ENCODE results near the gene PDE4B. TPM values are rescaled to one million over a fixed set of nuclear protein-coding genes. Genes with fewer than 3 reads are reported as not detected.
"Not testable (repeated sequence)": the region's sequence is repeated elsewhere in the genome, so short reads cannot be mapped to it uniquely, and the experiment has no call there.

PDE4B gene
- total RNA-seq, 1 experiment from 2014 or later: 2.6 TPM

DNA sequence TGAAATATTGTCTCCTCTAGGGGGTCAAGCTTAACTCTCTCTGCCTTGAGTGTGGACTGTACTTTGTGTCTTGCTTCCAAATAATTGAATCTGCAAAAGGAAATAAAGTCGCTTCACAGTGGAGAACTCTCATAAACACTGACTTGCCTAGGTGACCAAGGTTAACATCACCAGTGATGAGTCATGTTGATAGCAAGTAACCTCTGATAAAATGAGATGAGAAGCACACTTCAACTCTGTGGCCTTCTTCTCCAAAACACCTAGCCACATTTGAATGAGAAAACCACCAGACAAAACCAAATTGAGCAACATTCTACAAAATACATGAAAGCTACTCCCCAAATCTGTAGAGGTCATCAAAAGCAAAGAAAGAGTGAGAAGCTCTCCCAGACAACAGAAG is 37.6 kb downstream of the PDE4B start:
- Histone ChIP-seq H3K27me3 (no peaks in the 10 kb centered on the region), H3K4me1 (peaks cover 3% of the 10 kb centered on the region), H3K27ac (no peak overlapping the region), H3K9me3 (replicated peaks) (no peaks in the 10 kb centered on the region), H3K36me3 (no peaks in the 10 kb centered on the region), H3K4me3 (no peak overlapping the region)
- no peak for DNase-seq

GRCh38 chr1:65832296-65832695 is 39.6 kb downstream of the PDE4B start:
- Histone ChIP-seq H3K4me3 (no peak overlapping the region), H3K27me3 (no peaks in the 10 kb centered on the region), H3K27ac (no peak overlapping the region), H3K9me3 (replicated peaks) (no peaks in the 10 kb centered on the region), H3K4me1 (peaks cover 3% of the 10 kb centered on the region), H3K36me3 (no peaks in the 10 kb centered on the region)
- no peak for DNase-seq

GRCh38 chr1:65836686-65837085 is 44.0 kb downstream of the PDE4B start:
- peak in 1 of 2 experiments; percentile 6 for DNase-seq
- no peak overlapping the region for H3K27ac ChIP-seq
- H3K4me1 ChIP-seq: peaks cover 3% of the 10 kb centered on the region
- no peaks in the 10 kb centered on the region for H3K27me3 ChIP-seq
- no peak overlapping the region for H3K4me3 ChIP-seq
- no peaks in the 10 kb centered on the region for H3K9me3 ChIP-seq (replicated peaks)
- H3K36me3 ChIP-seq: no peaks in the 10 kb centered on the region

- Histone ChIP-seq H3K4me1 (no peaks in the 10 kb centered on the region), H3K27me3 (0 out of 2 replicates have a peak, but pooled peaks cover 3% of the 10 kb centered on the region), H3K36me3 (no peaks in the 10 kb centered on the region), H3K9me3 (replicated peaks) (no peaks in the 10 kb centered on the region), H3K4me3 (no peak overlapping the region), H3K27ac (no peak overlapping the region)
- no peak for DNase-seq
Measured at GRCh38 chr1:65840683-65841082, 48.0 kb downstream of the PDE4B start.

- Histone ChIP-seq H3K36me3 (no peaks in the 10 kb centered on the region), H3K27me3 (0 out of 2 replicates have a peak, but pooled peaks cover 3% of the 10 kb centered on the region), H3K9me3 (replicated peaks) (no peaks in the 10 kb centered on the region), H3K27ac (no peak overlapping the region), H3K4me3 (no peak overlapping the region), H3K4me1 (no peaks in the 10 kb centered on the region)
- DNase-seq: no peak
Measured at GRCh38 chr1:65844296-65844695, 51.6 kb downstream of the PDE4B start.

DNA sequence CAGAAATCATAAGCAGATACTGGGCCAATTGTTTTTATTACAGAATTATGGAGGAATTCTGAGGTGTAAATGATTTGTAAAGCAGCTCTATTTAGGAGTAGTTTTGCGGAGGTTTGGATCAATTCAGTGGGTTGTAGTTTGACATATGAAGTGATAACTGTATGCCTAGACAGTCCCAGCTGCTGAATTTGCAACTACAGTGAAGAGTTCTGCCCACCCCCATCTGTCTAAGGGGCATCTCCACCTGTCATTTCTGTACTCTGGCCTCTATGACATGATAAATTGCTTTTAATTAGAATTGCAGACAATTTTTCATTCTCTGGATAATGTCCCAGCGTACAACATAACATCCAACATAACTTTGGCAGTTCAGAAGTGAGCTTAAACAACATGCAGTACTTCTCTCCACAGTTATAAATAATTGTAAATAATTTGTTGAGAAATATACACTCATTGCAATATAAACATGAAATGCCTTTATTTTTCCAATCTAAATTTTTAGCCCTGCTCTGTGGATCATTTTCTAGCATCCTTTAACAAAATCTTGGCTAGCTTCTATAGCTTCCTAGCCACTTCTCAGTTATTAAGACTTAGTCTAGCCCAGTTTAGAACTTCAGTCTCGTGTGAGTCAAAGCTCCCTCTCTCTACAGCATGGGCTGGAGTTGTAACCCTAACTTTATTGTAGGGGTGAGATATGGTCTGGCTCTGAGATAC is 52.3 kb downstream of the PDE4B start:
- H3K4me3 ChIP-seq: no peak overlapping the region
- H3K27me3 ChIP-seq: 0 out of 2 replicates have a peak, but pooled peaks cover 3% of the 10 kb centered on the region
- no peaks in the 10 kb centered on the region for H3K9me3 ChIP-seq (replicated peaks)
- H3K4me1 ChIP-seq: no peaks in the 10 kb centered on the region
- DNase-seq: no peak
- H3K27ac ChIP-seq: no peak overlapping the region
- H3K36me3 ChIP-seq: no peaks in the 10 kb centered on the region

- Histone ChIP-seq H3K27ac (no peak overlapping the region), H3K4me3 (no peak overlapping the region), H3K36me3 (no peaks in the 10 kb centered on the region), H3K4me1 (no peaks in the 10 kb centered on the region), H3K27me3 (0 out of 2 replicates have a peak, but pooled peaks cover 3% of the 10 kb centered on the region), H3K9me3 (replicated peaks) (no peaks in the 10 kb centered on the region)
- DNase-seq: no peak
Measured at GRCh38 chr1:65845535-65846060, 52.9 kb downstream of the PDE4B start.

DNA sequence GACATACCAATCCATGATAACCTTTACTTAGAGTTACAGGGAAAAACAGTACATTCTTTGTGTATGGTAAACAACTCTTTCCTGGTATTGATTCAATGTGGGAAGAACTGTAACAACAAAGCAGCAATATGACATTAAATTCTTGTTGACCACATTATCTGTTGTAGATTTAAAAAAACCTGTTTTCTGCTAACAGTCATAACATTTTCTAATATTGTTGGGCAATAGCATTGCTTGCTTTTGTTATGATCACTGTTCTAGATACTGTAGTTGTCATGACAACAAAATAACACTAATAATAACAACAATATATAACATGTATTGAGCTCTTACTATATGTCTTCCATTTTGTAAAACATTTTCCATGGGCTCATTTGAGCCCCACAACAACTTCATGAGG is 54.2 kb downstream of the PDE4B start:
- H3K4me3 ChIP-seq: no peak overlapping the region
- H3K4me1 ChIP-seq: no peaks in the 10 kb centered on the region
- H3K36me3 ChIP-seq: no peaks in the 10 kb centered on the region
- 0 out of 2 replicates have a peak, but pooled peaks cover 3% of the 10 kb centered on the region for H3K27me3 ChIP-seq
- no peaks in the 10 kb centered on the region for H3K9me3 ChIP-seq (replicated peaks)
- DNase-seq: no peak
- no peak overlapping the region for H3K27ac ChIP-seq

DNA sequence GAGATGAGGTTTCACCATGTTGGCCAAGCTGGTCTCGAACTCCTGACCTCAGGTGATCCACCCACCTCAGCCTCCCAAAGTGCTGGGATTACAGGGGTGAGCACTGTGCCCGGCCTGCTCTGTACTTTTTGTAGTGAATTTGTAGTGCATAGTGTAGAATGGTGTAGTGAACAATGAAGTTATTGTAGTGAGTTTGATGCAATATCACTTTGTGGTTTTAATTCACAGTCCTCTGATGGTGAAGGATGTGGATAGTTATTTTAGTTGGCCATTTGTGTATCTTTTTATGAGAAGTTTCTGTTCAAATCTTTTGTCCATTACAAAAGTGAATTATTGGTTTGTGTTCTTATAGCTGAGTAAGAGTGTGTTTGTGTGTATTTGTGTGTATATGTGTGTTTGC is 57.6 kb downstream of the PDE4B start:
- Histone ChIP-seq H3K27ac (no peak overlapping the region), H3K27me3 (no peaks in the 10 kb centered on the region), H3K4me1 (no peaks in the 10 kb centered on the region), H3K9me3 (replicated peaks) (no peaks in the 10 kb centered on the region), H3K36me3 (no peaks in the 10 kb centered on the region), H3K4me3 (no peak overlapping the region)
- DNase-seq: no peak

- not testable (repeated sequence) for H3K4me1 ChIP-seq
Measured at GRCh38 chr1:65856591-65856990, 63.9 kb downstream of the PDE4B start.

GRCh38 chr1:65866439-65866838 is 73.7 kb downstream of the PDE4B start:
- no peak for DNase-seq

More at GRCh38 chr1:65856591-65856990, 63.9 kb downstream of the PDE4B start:
- H3K4me3 ChIP-seq; H3K27me3 ChIP-seq; DNase-seq; H3K9me3 ChIP-seq (replicated peaks); H3K27ac ChIP-seq; H3K36me3 ChIP-seq: not testable (repeated sequence)

DNA sequence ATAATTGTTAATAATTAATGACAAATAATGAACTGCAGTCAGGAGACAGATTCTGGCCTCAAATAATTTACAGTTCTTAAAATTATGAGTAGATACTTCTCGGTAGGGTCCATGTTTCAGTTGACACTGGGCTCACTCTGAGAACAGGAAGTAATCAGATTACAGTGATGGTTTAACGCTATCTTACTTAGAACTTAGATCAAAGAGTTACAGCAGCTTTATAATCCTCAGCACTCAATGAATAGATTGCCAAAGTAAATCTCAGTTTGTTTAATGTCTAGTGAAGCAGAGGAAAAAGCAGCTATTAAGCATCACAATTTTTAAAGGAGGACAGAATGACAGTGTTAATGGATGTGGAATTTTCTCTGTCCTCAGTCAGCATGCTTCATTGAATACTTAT is 79.6 kb downstream of the PDE4B start:
- no peaks in the 10 kb centered on the region for H3K27me3 ChIP-seq
- no peak overlapping the region for H3K27ac ChIP-seq
- H3K36me3 ChIP-seq: no peaks in the 10 kb centered on the region
- no peak for DNase-seq
- H3K4me3 ChIP-seq: no peak overlapping the region
- no peaks in the 10 kb centered on the region for H3K4me1 ChIP-seq
- H3K9me3 ChIP-seq (replicated peaks): no peaks in the 10 kb centered on the region

More at GRCh38 chr1:65866439-65866838, 73.7 kb downstream of the PDE4B start:
- H3K27me3 ChIP-seq: no peaks in the 10 kb centered on the region
- H3K9me3 ChIP-seq (replicated peaks): no peaks in the 10 kb centered on the region
- H3K4me3 ChIP-seq: no peak overlapping the region
- H3K36me3 ChIP-seq: no peaks in the 10 kb centered on the region
- no peak overlapping the region for H3K27ac ChIP-seq
- no peaks in the 10 kb centered on the region for H3K4me1 ChIP-seq

DNA sequence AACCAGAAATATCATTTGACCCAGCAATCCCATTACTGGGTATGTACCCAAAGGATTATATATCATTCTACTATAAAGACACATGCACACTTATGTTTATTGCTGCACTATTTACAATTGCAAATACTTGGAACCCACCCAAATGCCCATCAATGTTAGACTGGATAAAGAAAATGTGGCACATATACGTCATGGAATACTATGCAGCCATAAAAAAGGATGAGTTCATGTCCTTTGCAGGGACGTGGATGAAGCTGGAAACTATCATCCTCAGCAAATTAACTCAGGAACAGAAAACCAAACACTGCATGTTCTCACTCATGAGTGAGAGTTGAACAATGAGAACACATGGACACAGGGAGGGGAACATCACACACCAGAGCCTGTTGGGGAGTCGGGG is 85.6 kb downstream of the PDE4B start:
- not testable (repeated sequence) for H3K9me3 ChIP-seq (replicated peaks); H3K4me1 ChIP-seq; H3K36me3 ChIP-seq; H3K4me3 ChIP-seq; H3K27me3 ChIP-seq; DNase-seq; H3K27ac ChIP-seq

- no peak overlapping the region for H3K4me3 ChIP-seq
- DNase-seq: no peak
- no peaks in the 10 kb centered on the region for H3K4me1 ChIP-seq
- H3K36me3 ChIP-seq: no peaks in the 10 kb centered on the region
- H3K27ac ChIP-seq: no peak overlapping the region
- H3K9me3 ChIP-seq (replicated peaks): no peaks in the 10 kb centered on the region
- H3K27me3 ChIP-seq: no peaks in the 10 kb centered on the region
Measured at GRCh38 chr1:65880611-65881010, 87.9 kb downstream of the PDE4B start.

DNA sequence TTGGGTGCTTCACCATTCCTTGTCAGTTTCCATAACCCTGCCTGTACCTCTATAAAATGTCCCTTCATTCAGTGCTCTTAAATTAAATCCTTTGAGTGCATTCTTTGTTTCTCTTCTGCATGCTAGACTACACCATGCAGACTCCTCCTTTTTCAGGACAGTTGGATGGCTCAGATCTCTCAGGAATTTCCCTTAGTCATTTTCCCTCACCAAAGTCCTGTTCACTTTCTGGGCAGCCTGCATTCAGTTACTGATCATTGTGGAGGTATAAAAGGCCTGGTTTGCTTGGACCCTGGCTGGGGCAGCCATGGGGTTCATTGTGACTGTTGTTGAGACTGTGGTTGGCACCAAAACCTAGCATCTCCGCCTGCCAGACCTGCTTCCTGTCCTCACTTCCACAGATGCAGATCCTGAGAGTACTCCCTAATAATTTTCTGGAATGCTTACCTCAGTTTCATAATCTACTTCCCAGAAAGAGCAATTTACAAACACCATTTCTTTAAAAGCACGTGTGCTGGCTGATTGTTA is 88.4 kb downstream of the PDE4B start:
- Histone ChIP-seq H3K27me3 (no peaks in the 10 kb centered on the region), H3K27ac (no peak overlapping the region), H3K9me3 (replicated peaks) (no peaks in the 10 kb centered on the region), H3K36me3 (no peaks in the 10 kb centered on the region), H3K4me3 (no peak overlapping the region), H3K4me1 (no peaks in the 10 kb centered on the region)
- DNase-seq: no peak

GRCh38 chr1:65882076-65882475 is 89.4 kb downstream of the PDE4B start:
- H3K4me1 ChIP-seq: no peaks in the 10 kb centered on the region
- no peak overlapping the region for H3K27ac ChIP-seq
- no peak for DNase-seq
- H3K36me3 ChIP-seq: no peaks in the 10 kb centered on the region
- no peaks in the 10 kb centered on the region for H3K27me3 ChIP-seq
- H3K4me3 ChIP-seq: no peak overlapping the region
- no peaks in the 10 kb centered on the region for H3K9me3 ChIP-seq (replicated peaks)
